GM19099 (cell line): ENCODE results near the gene DCLRE1C.

Experiments
- POLR2A ChIP-seq: IDR thresholded peaks from 3 replicates; pipeline ENCODE4 v1.6.1; 2011; ENCODE audit warnings: low read depth; ENCODE audit not compliant: insufficient read length; ENCODE audit errors: extremely low read depth

The DCLRE1C gene

GRCh38 chr10:14889318-14889717 is 64.6 kb downstream of the DCLRE1C start:
- TF ChIP-seq POLR2A: no peak

GRCh38 chr10:14884082-14884481 is 69.8 kb downstream of the DCLRE1C start:
- no peak for TF ChIP-seq POLR2A

GRCh38 chr10:14880229-14880628 is 73.7 kb downstream of the DCLRE1C start:
- TF ChIP-seq POLR2A: no peak

GRCh38 chr10:14879928-14880193 is 74.0 kb downstream of the DCLRE1C start:
- no peak for TF ChIP-seq POLR2A

- no peak for TF ChIP-seq POLR2A
Measured at GRCh38 chr10:14879124-14879927, 74.6 kb downstream of the DCLRE1C start.

GRCh38 chr10:14878266-14879123 is 75.4 kb downstream of the DCLRE1C start, which contains the start of gene SUV39H2:
TSS of gene SUV39H2 (plus strand) at chr10:14878866. CDS start at chr10:14878889, 23 bp downstream.
- peak; percentile 79 for TF ChIP-seq POLR2A

GRCh38 chr10:14876764-14877163 is 77.1 kb downstream of the DCLRE1C start:
- TF ChIP-seq POLR2A: no peak

GRCh38 chr10:14875941-14876340 is 78.0 kb downstream of the DCLRE1C start:
- TF ChIP-seq POLR2A: no peak

- no peak for TF ChIP-seq POLR2A
Measured at GRCh38 chr10:14873090-14873760, 80.7 kb downstream of the DCLRE1C start.

GRCh38 chr10:14860791-14861190 is 93.1 kb downstream of the DCLRE1C start:
- TF ChIP-seq POLR2A: no peak

- no peak for TF ChIP-seq POLR2A
Measured at GRCh38 chr10:14859775-14860174, 94.1 kb downstream of the DCLRE1C start.

GRCh38 chr10:14859043-14859442 is 94.9 kb downstream of the DCLRE1C start:
- TF ChIP-seq POLR2A: no peak

- TF ChIP-seq POLR2A: no peak
Measured at GRCh38 chr10:14858338-14858960, 95.4 kb downstream of the DCLRE1C start.

GRCh38 chr10:14855453-14855852 is 98.4 kb downstream of the DCLRE1C start:
- no peak for TF ChIP-seq POLR2A

- no peak for TF ChIP-seq POLR2A
Measured at GRCh38 chr10:14852236-14852635, 101.7 kb downstream of the DCLRE1C start.
